ENCODE measurements around the gene KRTAP6-2.

Gene KRTAP6-2

GRCh38 chr21:30563630-30564029, 35.1 kb downstream of the KRTAP6-2 start:
- DNase-seq, result no peak

GRCh38 chr21:30563072-30563471, 35.6 kb downstream of the KRTAP6-2 start:
- DNase-seq, result no peak

- DNase-seq, result no peak
Observed at GRCh38 chr21:30561957-30562356, 36.7 kb downstream of the KRTAP6-2 start.

GRCh38 chr21:30561264-30561895, 37.3 kb downstream of the KRTAP6-2 start, which contains the start of gene KRTAP19-7:
Gene KRTAP19-7, minus strand, starts transcription at chr21:30561314. Its CDS starts 25 bp downstream, at chr21:30561289.
- no peak for DNase-seq

GRCh38 chr21:30555095-30555494, 43.6 kb downstream of the KRTAP6-2 start:
- DNase-seq, result no peak

- no peak for DNase-seq
Observed at GRCh38 chr21:30552782-30553181, 45.9 kb downstream of the KRTAP6-2 start.
